ENCODE data around the gene SUSD5. TPM values are rescaled to one million over a fixed set of nuclear protein-coding genes. Genes with fewer than 3 reads are reported as not detected.

The SUSD5 gene
- total RNA-seq, 4 donors from 2014 or later, result 1.1 to 4.4 (median 1.9) TPM

DNA sequence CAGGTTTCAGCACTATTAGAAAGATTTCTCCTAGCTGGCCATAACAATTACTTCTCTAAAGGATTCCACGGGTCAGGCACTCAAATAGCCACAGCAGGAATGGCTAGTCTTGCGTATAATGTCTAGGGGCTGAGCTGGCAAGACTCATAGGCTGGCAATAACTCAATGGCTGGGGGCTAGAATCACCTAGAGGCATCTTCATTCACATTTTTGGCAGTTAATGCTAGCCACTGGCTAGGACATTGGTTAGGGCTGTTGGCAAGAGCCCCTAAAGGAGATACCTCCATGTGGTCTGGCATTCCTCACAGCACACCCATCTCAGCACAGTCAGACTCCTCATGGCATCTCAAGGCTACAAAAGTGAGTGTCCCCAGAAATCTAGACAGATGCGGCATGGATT is 6.2 kb downstream of the SUSD5 start:
- WGBS, 2 donors, result 92% methylated on average over 3 of the region's 3 CpGs
- H3K4me3 ChIP-seq (ENCODE audit: low read depth, poor library complexity, severe bottlenecking), result no peak overlapping the region
- no peak for TF ChIP-seq POLR2A (IDR thresholded peaks at IDR 0.05)
- TF ChIP-seq, protein P1, sequence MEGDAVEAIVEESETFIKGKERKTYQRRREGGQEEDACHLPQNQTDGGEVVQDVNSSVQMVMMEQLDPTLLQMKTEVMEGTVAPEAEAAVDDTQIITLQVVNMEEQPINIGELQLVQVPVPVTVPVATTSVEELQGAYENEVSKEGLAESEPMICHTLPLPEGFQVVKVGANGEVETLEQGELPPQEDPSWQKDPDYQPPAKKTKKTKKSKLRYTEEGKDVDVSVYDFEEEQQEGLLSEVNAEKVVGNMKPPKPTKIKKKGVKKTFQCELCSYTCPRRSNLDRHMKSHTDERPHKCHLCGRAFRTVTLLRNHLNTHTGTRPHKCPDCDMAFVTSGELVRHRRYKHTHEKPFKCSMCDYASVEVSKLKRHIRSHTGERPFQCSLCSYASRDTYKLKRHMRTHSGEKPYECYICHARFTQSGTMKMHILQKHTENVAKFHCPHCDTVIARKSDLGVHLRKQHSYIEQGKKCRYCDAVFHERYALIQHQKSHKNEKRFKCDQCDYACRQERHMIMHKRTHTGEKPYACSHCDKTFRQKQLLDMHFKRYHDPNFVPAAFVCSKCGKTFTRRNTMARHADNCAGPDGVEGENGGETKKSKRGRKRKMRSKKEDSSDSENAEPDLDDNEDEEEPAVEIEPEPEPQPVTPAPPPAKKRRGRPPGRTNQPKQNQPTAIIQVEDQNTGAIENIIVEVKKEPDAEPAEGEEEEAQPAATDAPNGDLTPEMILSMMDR (IDR thresholded peaks at IDR 0.05), result no peak
- DNase-seq (ENCODE audit: low spot score in 2 of 2), result no peak
- intact Hi-C loops (cut with DNase I; ENCODE audit: low total_unique reads), result loop anchor here (10.0 kb wide), 1 partner anchor 1718 kb away; no protein-coding TSS in a partner anchor

DNA sequence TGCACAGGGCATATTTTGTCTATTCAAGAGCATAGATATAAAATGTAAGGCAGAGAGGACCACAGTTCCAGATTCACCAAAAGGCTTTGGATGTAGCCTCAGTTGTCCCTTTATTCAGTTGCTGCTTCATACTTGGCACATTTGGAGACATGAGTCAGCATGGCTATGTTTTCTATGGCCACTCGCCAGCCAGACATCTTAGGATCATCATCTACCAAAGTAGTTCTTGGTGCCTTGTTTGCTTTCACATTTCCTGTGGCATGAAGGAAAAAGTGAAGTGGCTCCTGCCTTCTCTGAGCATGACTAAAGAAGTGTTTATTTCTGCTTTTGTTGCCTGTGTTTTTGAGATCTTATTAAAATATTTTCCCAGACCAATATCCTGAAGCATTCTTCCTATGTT is 7.2 kb downstream of the SUSD5 start:
- no peak overlapping the region for H3K4me3 ChIP-seq (ENCODE audit: low read depth, poor library complexity, severe bottlenecking)
- TF ChIP-seq POLR2A (IDR thresholded peaks at IDR 0.05), result no peak
- TF ChIP-seq, protein P1 (IDR thresholded peaks at IDR 0.05), result no peak
- DNase-seq (ENCODE audit: low spot score in 2 of 2), result no peak
- intact Hi-C loops (cut with DNase I; ENCODE audit: low total_unique reads), result loop anchor here (10.0 kb wide), 1 partner anchor 1717 kb away; no protein-coding TSS in a partner anchor
- 58 to 68% methylated on average over 1 of the region's 1 CpG for WGBS, 2 donors

DNA sequence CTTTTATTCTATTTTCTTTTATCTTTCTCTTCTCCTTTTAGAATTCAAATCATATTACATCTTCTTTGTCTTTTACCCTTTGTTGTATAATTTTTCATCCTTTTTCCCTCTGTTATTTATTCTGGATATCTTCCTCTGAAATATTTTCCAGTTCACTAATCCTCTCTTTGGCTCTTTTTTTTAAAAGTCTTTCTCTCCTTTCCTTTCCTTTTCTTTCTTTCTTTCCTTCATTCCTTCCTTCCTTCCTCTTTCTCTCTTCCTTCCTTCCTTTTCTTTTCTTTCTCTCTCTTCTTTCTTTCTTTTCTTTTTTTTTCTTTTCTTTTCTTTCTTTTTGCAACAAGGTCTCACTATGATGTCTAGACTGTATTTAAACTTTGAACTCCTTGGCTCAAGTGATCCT is 9.3 kb downstream of the SUSD5 start:
- H3K4me3 ChIP-seq (ENCODE audit: low read depth, poor library complexity, severe bottlenecking), result no peak overlapping the region
- TF ChIP-seq, protein P1 (IDR thresholded peaks at IDR 0.05), result no peak
- no peak for TF ChIP-seq POLR2A (IDR thresholded peaks at IDR 0.05)
- intact Hi-C loops (cut with DNase I; ENCODE audit: low total_unique reads), result no loop called here
- DNase-seq (ENCODE audit: low spot score in 2 of 2), result no peak

DNA sequence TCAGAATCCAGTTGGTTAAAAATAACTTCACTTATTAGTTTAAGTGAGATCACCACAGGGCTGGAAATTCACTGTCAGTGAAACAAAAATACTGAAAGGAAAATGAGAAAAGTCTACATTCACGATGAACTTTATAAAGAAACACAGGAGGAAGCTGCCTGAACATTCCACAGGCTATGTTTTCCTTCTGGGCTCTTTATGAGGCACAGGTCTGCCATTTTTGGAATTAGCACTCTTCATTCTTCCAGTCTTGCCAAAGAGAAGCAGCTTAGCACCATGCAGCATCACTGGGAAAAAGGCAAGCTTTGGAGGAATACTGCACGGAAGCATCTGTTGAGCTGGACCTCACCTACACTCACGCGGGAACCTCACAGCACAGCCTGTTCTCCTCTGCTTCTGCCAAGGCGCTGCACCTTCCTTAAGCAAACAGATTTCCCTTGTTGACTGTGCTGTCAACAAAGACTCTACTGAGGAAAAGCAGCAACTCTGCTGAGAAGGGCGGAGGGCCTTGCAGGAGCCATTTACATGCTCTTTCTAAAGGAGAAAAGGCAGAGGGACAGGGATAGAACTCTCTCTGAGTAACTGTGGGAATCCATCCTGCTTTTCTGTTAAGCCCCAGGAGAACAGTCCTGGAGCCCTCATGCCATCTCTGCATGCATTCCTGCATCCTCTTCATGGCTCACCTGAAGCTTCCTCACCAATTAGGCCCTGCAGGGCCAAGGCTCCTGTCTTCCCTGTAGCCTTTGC is 15.7 kb downstream of the SUSD5 start:
- intact Hi-C loops (cut with DNase I; ENCODE audit: low total_unique reads), result no loop called here
- WGBS, 2 donors, result 73 to 75% methylated on average over 6 of the region's 6 CpGs
- no peak overlapping the region for H3K4me3 ChIP-seq (ENCODE audit: low read depth, poor library complexity, severe bottlenecking)
- no peak for DNase-seq (ENCODE audit: low spot score in 2 of 2)
- TF ChIP-seq, protein P1 (IDR thresholded peaks at IDR 0.05), result no peak
- no peak for TF ChIP-seq POLR2A (IDR thresholded peaks at IDR 0.05)

DNA sequence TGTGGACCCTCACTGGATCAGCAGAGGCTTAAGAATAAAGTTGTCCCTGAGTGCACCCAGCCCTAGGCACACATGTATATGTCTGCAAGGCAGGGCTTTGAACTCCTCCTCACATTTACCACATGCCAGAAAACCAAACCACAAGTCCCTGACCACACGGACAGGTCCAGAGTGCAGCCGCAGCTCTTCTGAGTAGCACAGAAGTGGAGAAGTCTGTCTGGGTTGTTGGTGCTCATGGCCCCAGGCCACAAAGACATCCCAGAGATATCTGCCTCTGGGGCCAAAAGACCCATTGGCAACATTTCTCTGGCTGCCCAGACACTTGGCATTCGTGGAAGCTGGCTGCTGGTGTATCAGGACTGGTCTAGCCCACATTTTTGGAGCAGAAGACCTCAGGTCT is 17.4 kb downstream of the SUSD5 start:
- 87% methylated on average over 3 of the region's 3 CpGs; no CpG with 5 or more reads in 1 of the 2 donors for WGBS, 2 donors
- H3K4me3 ChIP-seq (ENCODE audit: low read depth, poor library complexity, severe bottlenecking), result no peak overlapping the region
- intact Hi-C loops (cut with DNase I; ENCODE audit: low total_unique reads), result no loop called here
- no peak for TF ChIP-seq POLR2A (IDR thresholded peaks at IDR 0.05)
- TF ChIP-seq, protein P1 (IDR thresholded peaks at IDR 0.05), result no peak
- DNase-seq (ENCODE audit: low spot score in 2 of 2), result no peak

DNA sequence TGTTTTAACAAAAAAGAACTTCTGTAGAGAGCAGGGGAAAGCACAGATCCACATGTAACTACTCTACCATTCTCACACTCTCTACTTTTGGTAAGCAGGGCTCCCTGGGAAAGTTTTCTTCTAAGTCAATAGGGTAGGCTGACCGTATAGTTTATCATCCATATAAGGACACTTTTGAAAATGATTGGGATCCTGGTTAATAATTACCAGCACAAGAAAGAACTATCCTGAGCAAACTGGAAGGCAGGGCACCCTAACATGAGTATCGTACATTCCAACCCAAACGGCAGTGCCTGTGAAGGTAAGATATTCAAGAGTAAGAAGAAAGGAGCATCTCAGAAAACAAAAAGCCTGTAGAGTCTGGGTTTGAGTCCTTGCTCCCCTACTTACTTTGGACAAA is 22.1 kb downstream of the SUSD5 start:
- WGBS, 2 donors, result 71 to 88% methylated on average over 3 of the region's 3 CpGs
- intact Hi-C loops (cut with DNase I; ENCODE audit: low total_unique reads), result no loop called here
- DNase-seq (ENCODE audit: low spot score in 2 of 2), result no peak
- TF ChIP-seq, protein P1 (IDR thresholded peaks at IDR 0.05), result no peak
- no peak for TF ChIP-seq POLR2A (IDR thresholded peaks at IDR 0.05)
- no peak overlapping the region for H3K4me3 ChIP-seq (ENCODE audit: low read depth, poor library complexity, severe bottlenecking)
